ENCODE data around the gene PKP2.
"Not testable (repeated sequence)": the region's sequence is repeated elsewhere in the genome, so short reads cannot be mapped to it uniquely, and the experiment has no call there.

Gene PKP2

GRCh38 chr12:32885831-32886230, 10.7 kb downstream of the PKP2 start:
- Histone ChIP-seq H3K4me3 (ENCODE audit: insufficient read depth, low read depth, low read length) (no peak overlapping the region), H3K27ac (ENCODE audit: insufficient read depth, low read depth, low read length, poor library complexity, severe bottlenecking) (no peak overlapping the region), H3K36me3 (ENCODE audit: control insufficient read depth, insufficient read depth, low read length) (no peaks in the 10 kb centered on the region), H3K27me3 (ENCODE audit: control insufficient read depth, insufficient read depth, low read length, poor library complexity, severe bottlenecking) (no peaks in the 10 kb centered on the region), H3K4me1 (ENCODE audit: control insufficient read depth, insufficient read depth, low read length) (no peaks in the 10 kb centered on the region), H3K9me3 (ENCODE audit: control insufficient read depth, low read length) (no peaks in the 10 kb centered on the region)
- 76% methylated on average over 4 of the region's 4 CpGs for WGBS, 2 experiments

GRCh38 chr12:32884962-32885361, 11.6 kb downstream of the PKP2 start:
- Histone ChIP-seq H3K4me1 (ENCODE audit: control insufficient read depth, insufficient read depth, low read length) (peaks cover 5% of the 10 kb centered on the region), H3K4me3 (ENCODE audit: insufficient read depth, low read depth, low read length) (no peak overlapping the region), H3K27me3 (ENCODE audit: control insufficient read depth, insufficient read depth, low read length, poor library complexity, severe bottlenecking) (no peaks in the 10 kb centered on the region), H3K9me3 (ENCODE audit: control insufficient read depth, low read length) (no peaks in the 10 kb centered on the region), H3K27ac (ENCODE audit: insufficient read depth, low read depth, low read length, poor library complexity, severe bottlenecking) (no peak overlapping the region), H3K36me3 (ENCODE audit: control insufficient read depth, insufficient read depth, low read length) (no peaks in the 10 kb centered on the region)
- WGBS, 2 experiments, result 91 to 97% methylated on average over 2 to 4 of the region's 4 CpGs

- H3K36me3 ChIP-seq (ENCODE audit: control insufficient read depth, insufficient read depth, low read length), result no peaks in the 10 kb centered on the region
These were observed 14.9 kb downstream of the PKP2 start for GRCh38 chr12:32881702-32882101.

GRCh38 chr12:32881107-32881506, 15.5 kb downstream of the PKP2 start:
- Histone ChIP-seq H3K36me3 (ENCODE audit: control insufficient read depth, insufficient read depth, low read length) (no peaks in the 10 kb centered on the region), H3K4me3 (ENCODE audit: insufficient read depth, low read depth, low read length) (no peak overlapping the region), H3K27ac (ENCODE audit: insufficient read depth, low read depth, low read length, poor library complexity, severe bottlenecking) (no peak overlapping the region), H3K4me1 (ENCODE audit: control insufficient read depth, insufficient read depth, low read length) (peaks cover 5% of the 10 kb centered on the region), H3K27me3 (ENCODE audit: control insufficient read depth, insufficient read depth, low read length, poor library complexity, severe bottlenecking) (no peaks in the 10 kb centered on the region), H3K9me3 (ENCODE audit: control insufficient read depth, low read length) (no peaks in the 10 kb centered on the region)
- 84 to 92% methylated on average over 2 to 3 of the region's 3 CpGs for WGBS, 2 experiments

More at GRCh38 chr12:32881702-32882101, 14.9 kb downstream of the PKP2 start:
- 86 to 90% methylated on average over 6 to 7 of the region's 7 CpGs for WGBS, 2 experiments
- H3K4me3 ChIP-seq (ENCODE audit: insufficient read depth, low read depth, low read length), result no peak overlapping the region
- no peak overlapping the region for H3K27ac ChIP-seq (ENCODE audit: insufficient read depth, low read depth, low read length, poor library complexity, severe bottlenecking)
- H3K27me3 ChIP-seq (ENCODE audit: control insufficient read depth, insufficient read depth, low read length, poor library complexity, severe bottlenecking), result no peaks in the 10 kb centered on the region
- H3K9me3 ChIP-seq (ENCODE audit: control insufficient read depth, low read length), result no peaks in the 10 kb centered on the region
- H3K4me1 ChIP-seq (ENCODE audit: control insufficient read depth, insufficient read depth, low read length), result peaks cover 5% of the 10 kb centered on the region

GRCh38 chr12:32879066-32879465, 17.5 kb downstream of the PKP2 start:
- H3K36me3 ChIP-seq (ENCODE audit: control insufficient read depth, insufficient read depth, low read length); H3K4me1 ChIP-seq (ENCODE audit: control insufficient read depth, insufficient read depth, low read length); H3K9me3 ChIP-seq (ENCODE audit: control insufficient read depth, low read length); H3K4me3 ChIP-seq (ENCODE audit: insufficient read depth, low read depth, low read length); H3K27ac ChIP-seq (ENCODE audit: insufficient read depth, low read depth, low read length, poor library complexity, severe bottlenecking); H3K27me3 ChIP-seq (ENCODE audit: control insufficient read depth, insufficient read depth, low read length, poor library complexity, severe bottlenecking): not testable (repeated sequence)
- WGBS, 2 experiments, result 91 to 93% methylated on average over 7 of the region's 7 CpGs

GRCh38 chr12:32877601-32878459, 18.7 kb downstream of the PKP2 start:
- Histone ChIP-seq H3K9me3 (ENCODE audit: control insufficient read depth, low read length) (no peaks in the 10 kb centered on the region), H3K36me3 (ENCODE audit: control insufficient read depth, insufficient read depth, low read length) (no peaks in the 10 kb centered on the region)

GRCh38 chr12:32876004-32876403, 20.6 kb downstream of the PKP2 start:
- Histone ChIP-seq H3K27me3 (ENCODE audit: control insufficient read depth, insufficient read depth, low read length, poor library complexity, severe bottlenecking) (no peaks in the 10 kb centered on the region), H3K9me3 (ENCODE audit: control insufficient read depth, low read length) (no peaks in the 10 kb centered on the region), H3K36me3 (ENCODE audit: control insufficient read depth, insufficient read depth, low read length) (no peaks in the 10 kb centered on the region), H3K27ac (ENCODE audit: insufficient read depth, low read depth, low read length, poor library complexity, severe bottlenecking) (no peak overlapping the region), H3K4me1 (ENCODE audit: control insufficient read depth, insufficient read depth, low read length) (peaks cover 5% of the 10 kb centered on the region), H3K4me3 (ENCODE audit: insufficient read depth, low read depth, low read length) (no peak overlapping the region)
- 94% methylated on average over 2 of the region's 2 CpGs for WGBS, 2 experiments

More at GRCh38 chr12:32877601-32878459, 18.7 kb downstream of the PKP2 start:
- H3K27ac ChIP-seq (ENCODE audit: insufficient read depth, low read depth, low read length, poor library complexity, severe bottlenecking), result no peak overlapping the region
- WGBS, 2 experiments, result 93 to 95% methylated on average over 29 of the region's 29 CpGs
- no peaks in the 10 kb centered on the region for H3K27me3 ChIP-seq (ENCODE audit: control insufficient read depth, insufficient read depth, low read length, poor library complexity, severe bottlenecking)
- no peak overlapping the region for H3K4me3 ChIP-seq (ENCODE audit: insufficient read depth, low read depth, low read length)
- H3K4me1 ChIP-seq (ENCODE audit: control insufficient read depth, insufficient read depth, low read length), result peaks cover 5% of the 10 kb centered on the region

GRCh38 chr12:32874975-32875374, 21.6 kb downstream of the PKP2 start:
- Histone ChIP-seq H3K27ac (ENCODE audit: insufficient read depth, low read depth, low read length, poor library complexity, severe bottlenecking) (no peak overlapping the region), H3K27me3 (ENCODE audit: control insufficient read depth, insufficient read depth, low read length, poor library complexity, severe bottlenecking) (no peaks in the 10 kb centered on the region), H3K9me3 (ENCODE audit: control insufficient read depth, low read length) (no peaks in the 10 kb centered on the region), H3K4me1 (ENCODE audit: control insufficient read depth, insufficient read depth, low read length) (no peaks in the 10 kb centered on the region), H3K36me3 (ENCODE audit: control insufficient read depth, insufficient read depth, low read length) (no peaks in the 10 kb centered on the region), H3K4me3 (ENCODE audit: insufficient read depth, low read depth, low read length) (no peak overlapping the region)
- 89 to 100% methylated on average over 1 of the region's 1 CpG for WGBS, 2 experiments

- 66 to 88% methylated on average over 2 to 3 of the region's 3 CpGs for whole genome bisulfite sequencing, 2 experiments
- H3K9me3 ChIP-seq (ENCODE audit: control insufficient read depth, low read length), result no peaks in the 10 kb centered on the region
- no peak overlapping the region for H3K27ac ChIP-seq (ENCODE audit: insufficient read depth, low read depth, low read length, poor library complexity, severe bottlenecking)
- H3K4me3 ChIP-seq (ENCODE audit: insufficient read depth, low read depth, low read length), result no peak overlapping the region
- no peaks in the 10 kb centered on the region for H3K27me3 ChIP-seq (ENCODE audit: control insufficient read depth, insufficient read depth, low read length, poor library complexity, severe bottlenecking)
- no peaks in the 10 kb centered on the region for H3K4me1 ChIP-seq (ENCODE audit: control insufficient read depth, insufficient read depth, low read length)
- no peaks in the 10 kb centered on the region for H3K36me3 ChIP-seq (ENCODE audit: control insufficient read depth, insufficient read depth, low read length)
These were observed 22.5 kb downstream of the PKP2 start for GRCh38 chr12:32874078-32874477.

GRCh38 chr12:32872416-32872815, 24.2 kb downstream of the PKP2 start:
- H3K4me3 ChIP-seq (ENCODE audit: insufficient read depth, low read depth, low read length); H3K27ac ChIP-seq (ENCODE audit: insufficient read depth, low read depth, low read length, poor library complexity, severe bottlenecking); H3K36me3 ChIP-seq (ENCODE audit: control insufficient read depth, insufficient read depth, low read length); H3K9me3 ChIP-seq (ENCODE audit: control insufficient read depth, low read length); H3K27me3 ChIP-seq (ENCODE audit: control insufficient read depth, insufficient read depth, low read length, poor library complexity, severe bottlenecking); H3K4me1 ChIP-seq (ENCODE audit: control insufficient read depth, insufficient read depth, low read length): not testable (repeated sequence)
- WGBS, 2 experiments, result 94 to 98% methylated on average over 5 of the region's 5 CpGs
